Stomach (tissue), 9 donors: ENCODE data around the gene AMELX. TPM values are rescaled to one million over a fixed set of nuclear protein-coding genes. Genes with fewer than 3 reads are reported as not detected.

Source experiments
- DNase-seq, 2 donors: peaks; one replicate each; pipeline versions ENCODE4 v3.0.0 to v3.0.0-alpha.2; 2013 to 2019
- H3K27ac ChIP-seq, 5 donors: fragments of 200-600 bp in 4 of 5; sonication (generic) in 4 of 5; one replicate each; pipeline ENCODE4 v1.5.1; 2013 to 2019; ENCODE audit warnings: mild to moderate bottlenecking in 1 of 5, moderate library complexity in 1 of 5
- H3K27me3 ChIP-seq, 3 donors: fragments of 200-600 bp; sonication (generic); one replicate each; pipeline ENCODE4 v1.5.1; 2017 to 2019; ENCODE audit warnings: mixed run types in 1 of 3
- H3K36me3 ChIP-seq, 4 donors: fragments of 200-600 bp; sonication (generic); 1 replicate in 3 of 4; 2 replicates in 1 of 4; pipeline ENCODE4 v1.5.1; 2016 to 2019
- H3K4me1 ChIP-seq, 4 donors: fragments of 200-600 bp; sonication (generic); one replicate each; pipeline ENCODE4 v1.5.1; 2016 to 2019
- H3K4me3 ChIP-seq, 4 donors: fragments of 200-600 bp; sonication (generic) in 3 of 4; one replicate each; pipeline ENCODE4 v1.5.1; 2016 to 2019; ENCODE audit warnings: mild to moderate bottlenecking in 1 of 4
- H3K9me3 ChIP-seq, 4 donors: fragments of 200-600 bp; sonication (generic); one replicate each; pipeline ENCODE4 v1.5.1; 2016 to 2019
- CTCF ChIP-seq, 7 experiments: fragments of 450-650 bp in 4 of 7; fragments of 200-600 bp in 3 of 7; sonication (generic) in 3 of 7; IDR thresholded peaks; one replicate each; pipeline ENCODE4 v1.5.1; 2016 to 2019; ENCODE audit warnings: antibody characterized with exemption in 7 of 7, control low read depth in 2 of 7, mild to moderate bottlenecking in 1 of 7
- EP300 ChIP-seq: sonication (generic); formaldehyde crosslinking; IDR thresholded peaks from one replicate; pipeline ENCODE4 v1.6.1; 2017; ENCODE audit warnings: antibody characterized with exemption
- POLR2A ChIP-seq, 4 donors: fragments of 450-650 bp; IDR thresholded peaks; one replicate each; pipeline ENCODE4 v1.6.1; 2016; ENCODE audit warnings: antibody characterized with exemption in 4 of 4, control low read depth in 2 of 4, mild to moderate bottlenecking in 1 of 4, moderate library complexity in 1 of 4
- POLR2AphosphoS5 ChIP-seq, 3 donors: sonication (generic); formaldehyde crosslinking; IDR thresholded peaks; one replicate each; pipeline ENCODE4 v1.6.1; 2016; ENCODE audit warnings: antibody characterized with exemption in 3 of 3
- whole genome bisulfite sequencing, 5 donors: extraction: QIAGEN DNeasy Blood & Tissue Kit in 3 of 5; methylation state at CpG; one replicate each; pipeline versions ENCODE4 v1.1.5 to v1.1.7; 2013 to 2018; 5-methylcytosine and 5-hydroxymethylcytosine counted together
- intact Hi-C: fragments of 100-400 bp; cut with DNase I; formaldehyde crosslinking; loops from one replicate; pipeline ENCODE4 v1.15.1; 2023; ENCODE audit warnings: low total_unique reads
- polyA plus RNA-seq, 3 donors: library from polyadenylated mRNA; stranded (reverse); fragments of 200-250 nt; gene quantifications; one replicate each; pipeline ENCODE4 v1.2.3, GENCODE V29; 2013
- total RNA-seq, 5 donors: library from RNA; depleted of rRNA; stranded (reverse); fragments of >200 nt; gene quantifications; one replicate each; pipeline versions ENCODE4 v1.1.0 to v1.2.3, GENCODE V29; 2014 to 2016
- donor health status: healthy with polysubstance abuse.
- donor health status: Bipolar disorder and iron deficiency.
- donor health status: healthy.

Gene AMELX
- total and polyA plus RNA-seq, 8 donors, result not detected

- Histone ChIP-seq H3K4me3 (no peak overlapping the region), H3K27me3 (no peaks in the 10 kb centered on the region), H3K36me3 (no peaks in the 10 kb centered on the region), H3K9me3 (no peaks in the 10 kb centered on the region), H3K4me1 (peaks cover 0 to 4% (median 0%) of the 10 kb centered on the region in 4 donors), H3K27ac (no peak overlapping the region)
- intact Hi-C loops, result no loop called here
- 62 to 67% (median 64%) methylated on average over 2 of the region's 2 CpGs for WGBS, 5 donors
- TF ChIP-seq CTCF (IDR thresholded peaks at IDR 0.05) (no peak), POLR2AphosphoS5 (IDR thresholded peaks at IDR 0.05) (no peak), POLR2A (IDR thresholded peaks at IDR 0.05) (no peak), EP300 (no peak)
- no peak for DNase-seq
These were observed 35.5 kb upstream of the AMELX start for GRCh38 chrX:11257711-11258110.

GRCh38 chrX:11259437-11259836 lies 33.8 kb upstream of the AMELX start:
- H3K4me3 ChIP-seq, result no peak overlapping the region
- no peaks in the 10 kb centered on the region for H3K9me3 ChIP-seq
- no peaks in the 10 kb centered on the region for H3K4me1 ChIP-seq
- H3K27me3 ChIP-seq, result no peaks in the 10 kb centered on the region
- no peak for TF ChIP-seq EP300
- TF ChIP-seq POLR2AphosphoS5 (IDR thresholded peaks at IDR 0.05), result no peak
- TF ChIP-seq POLR2A (IDR thresholded peaks at IDR 0.05), result no peak
- TF ChIP-seq CTCF (IDR thresholded peaks at IDR 0.05), result no peak
- DNase-seq, result no peak
- no peaks in the 10 kb centered on the region for H3K36me3 ChIP-seq
- intact Hi-C loops, result no loop called here
- WGBS, 5 donors, result 28 to 88% (median 61%) methylated on average over 1 of the region's 1 CpG
- no peak overlapping the region for H3K27ac ChIP-seq

- intact Hi-C loops, result no loop called here
- no peak for DNase-seq
- WGBS, 5 donors, result 80 to 100% (median 87%) methylated on average over 1 of the region's 1 CpG
- H3K4me1 ChIP-seq, result no peaks in the 10 kb centered on the region
- TF ChIP-seq EP300 (no peak), POLR2A (IDR thresholded peaks at IDR 0.05) (no peak), CTCF (IDR thresholded peaks at IDR 0.05) (no peak), POLR2AphosphoS5 (IDR thresholded peaks at IDR 0.05) (no peak)
- no peak overlapping the region for H3K27ac ChIP-seq
- H3K4me3 ChIP-seq, result no peak overlapping the region
- no peaks in the 10 kb centered on the region for H3K9me3 ChIP-seq
- no peaks in the 10 kb centered on the region for H3K36me3 ChIP-seq
- H3K27me3 ChIP-seq, result no peaks in the 10 kb centered on the region
These were observed 32.0 kb upstream of the AMELX start for GRCh38 chrX:11261260-11261659.

- intact Hi-C loops, result no loop called here
- H3K27ac ChIP-seq, result no peak overlapping the region
- 50 to 71% (median 63%) methylated on average over 1 of the region's 1 CpG for WGBS, 5 donors
These were observed 28.3 kb upstream of the AMELX start for GRCh38 chrX:11264925-11265324.

GRCh38 chrX:11265352-11265751 lies 27.9 kb upstream of the AMELX start:
- no peak for DNase-seq
- no peaks in the 10 kb centered on the region for H3K27me3 ChIP-seq
- no peaks in the 10 kb centered on the region for H3K9me3 ChIP-seq
- TF ChIP-seq EP300 (no peak), POLR2A (IDR thresholded peaks at IDR 0.05) (no peak), POLR2AphosphoS5 (IDR thresholded peaks at IDR 0.05) (no peak), CTCF (IDR thresholded peaks at IDR 0.05) (no peak)
- intact Hi-C loops, result no loop called here
- no peaks in the 10 kb centered on the region for H3K36me3 ChIP-seq
- 37 to 64% (median 52%) methylated on average over 3 of the region's 3 CpGs for WGBS, 5 donors
- peaks cover 0 to 5% (median 1%) of the 10 kb centered on the region in 4 donors for H3K4me1 ChIP-seq
- H3K27ac ChIP-seq, result no peak overlapping the region
- no peak overlapping the region for H3K4me3 ChIP-seq

More at GRCh38 chrX:11264925-11265324, 28.3 kb upstream of the AMELX start:
- no peak for TF ChIP-seq EP300
- TF ChIP-seq POLR2A (IDR thresholded peaks at IDR 0.05), result no peak
- TF ChIP-seq POLR2AphosphoS5 (IDR thresholded peaks at IDR 0.05), result no peak
- Histone ChIP-seq H3K27me3 (no peaks in the 10 kb centered on the region), H3K36me3 (no peaks in the 10 kb centered on the region), H3K9me3 (no peaks in the 10 kb centered on the region), H3K4me1 (peaks cover 0 to under 1% (median 0%) of the 10 kb centered on the region in 4 donors), H3K4me3 (no peak overlapping the region)
- DNase-seq, result no peak
